CD4-positive, alpha-beta T cell (primary cell): ENCODE results near the gene SRPRB. TPM values are rescaled to one million over a fixed set of nuclear protein-coding genes. Genes with fewer than 3 reads are reported as not detected.

Experiments used
- ATAC-seq: fragments of 200-7000 bp; cut with Tn5 transposase; one replicate; pipeline ENCODE4 v1.10.0; 2022; ENCODE audit warnings: mild to moderate bottlenecking; ENCODE audit not compliant: poor library complexity
- CTCF ChIA-PET: fragments of 350-600 bp; sonication (Branson Sonifier 250); formaldehyde crosslinking; loops from one replicate; lab custom pipeline; 2021; ENCODE audit warnings: antibody characterized with exemption, inconsistent platforms; lab: Charles Lee
- POLR2A ChIA-PET: fragments of 350-600 bp; sonication (Branson Sonifier 250); formaldehyde crosslinking; loops from one replicate; lab custom pipeline; 2021; ENCODE audit warnings: antibody characterized with exemption, inconsistent platforms; lab: Charles Lee
- DNase-seq, 14 experiments: peaks; one replicate each; pipeline ENCODE4 v3.0.0-alpha.2; 2013 to 2020; ENCODE audit warnings: mixed read lengths in 2 of 14
- H3K27ac ChIP-seq, 2 donors: one replicate each; pipeline versions ENCODE4 v1.5.1 to v1.7.0; 2013; ENCODE audit warnings: low read length in 2 of 2, low read depth in 1 of 2, mild to moderate bottlenecking in 1 of 2
- H3K27me3 ChIP-seq, 2 experiments: 1 replicate in 1 of 2; 2 replicates in 1 of 2; pipeline versions ENCODE4 v1.6.1 to v1.7.0; 2013; ENCODE audit warnings: low read length in 2 of 2, control low read depth in 1 of 2, mild to moderate bottlenecking in 1 of 2, moderate library complexity in 1 of 2; ENCODE audit not compliant: insufficient read depth in 2 of 2, control insufficient read depth in 1 of 2
- H3K36me3 ChIP-seq: one replicate; pipeline ENCODE4 v1.6.1; 2013; ENCODE audit warnings: low read length, control low read depth; ENCODE audit not compliant: insufficient read depth
- H3K4me1 ChIP-seq: one replicate; pipeline ENCODE4 v1.6.1; 2013; ENCODE audit warnings: low read length, control low read depth; ENCODE audit not compliant: insufficient read depth
- H3K4me3 ChIP-seq: one replicate; pipeline ENCODE4 v1.5.1; 2013; ENCODE audit warnings: mild to moderate bottlenecking, low read length, moderate library complexity
- H3K9me3 ChIP-seq, 2 experiments: 1 replicate in 1 of 2; 2 replicates in 1 of 2; pipeline versions ENCODE4 v1.6.1 to v1.7.0; 2013; ENCODE audit warnings: low read length in 2 of 2, mild to moderate bottlenecking in 2 of 2, control low read depth in 1 of 2, moderate library complexity in 1 of 2; ENCODE audit not compliant: control insufficient read depth in 1 of 2, insufficient read depth in 1 of 2
- H3K27ac Mint-ChIP-seq: one replicate; pipeline ENCODE4 v1.8.0; 2020; ENCODE audit warnings: mixed read lengths
- H3K27me3 Mint-ChIP-seq: one replicate; pipeline ENCODE4 v1.8.0; 2021; ENCODE audit warnings: mixed read lengths
- H3K36me3 Mint-ChIP-seq: one replicate; pipeline ENCODE4 v1.8.0; 2021; ENCODE audit warnings: low read depth, mixed read lengths
- H3K4me1 Mint-ChIP-seq: one replicate; pipeline ENCODE4 v1.8.0; 2021; ENCODE audit warnings: low read depth, mixed read lengths
- H3K4me3 Mint-ChIP-seq: one replicate; pipeline ENCODE4 v1.8.0; 2020; ENCODE audit warnings: mild to moderate bottlenecking, mixed read lengths
- H3K9me3 Mint-ChIP-seq: one replicate; pipeline ENCODE4 v1.8.0; 2020; ENCODE audit warnings: mixed read lengths
- CTCF ChIP-seq: fragments of 200-600 bp; IDR thresholded peaks from one replicate; pipeline ENCODE4 v1.8.0; 2022; ENCODE audit warnings: antibody characterized with exemption, mild to moderate bottlenecking
- intact Hi-C, 2 experiments: fragments of 100-400 bp; cut with DNase I in 1 of 2; cut with micrococcal nuclease in 1 of 2; formaldehyde crosslinking; loops; one replicate each; pipeline versions ENCODE4 v1.15.1 to v1.9.0; 2023 to 2025; cut with DNase I, micrococcal nuclease
- total RNA-seq, 174 experiments: library from RNA in 2 of 174; stranded (reverse) in 2 of 174; gene quantifications; one replicate each; pipeline ENCODE4 v1.2.3 and lab custom pipeline; 2021 to 2026

SRPRB gene
- total RNA-seq, 2 experiments from 2014 or later: 19.1 to 19.9 TPM

- POLR2A ChIA-PET: no interaction called here
- no peaks in the 10 kb centered on the region for H3K9me3 Mint-ChIP-seq
These were observed 36.5 kb downstream of the SRPRB start for GRCh38 chr3:133842158-133842557.

GRCh38 chr3:133843634-133844033 lies 38.0 kb downstream of the SRPRB start:
- no peak overlapping the region for H3K27ac Mint-ChIP-seq
- no peak overlapping the region for H3K27ac ChIP-seq
- no peak overlapping the region for H3K4me3 Mint-ChIP-seq
- no peaks in the 10 kb centered on the region for H3K4me1 ChIP-seq
- no peak for ATAC-seq
- no peaks in the 10 kb centered on the region for H3K36me3 Mint-ChIP-seq
- DNase-seq: no peak
- no peaks in the 10 kb centered on the region for H3K9me3 ChIP-seq
- peaks cover 0 to 2% of the 10 kb centered on the region in 2 experiments for H3K27me3 ChIP-seq
- no peak for TF ChIP-seq CTCF
- ChIA-PET POLR2A (no interaction called here), CTCF (no interaction called here)
- H3K9me3 Mint-ChIP-seq: no peaks in the 10 kb centered on the region
- H3K36me3 ChIP-seq: no peaks in the 10 kb centered on the region
- no peaks in the 10 kb centered on the region for H3K4me1 Mint-ChIP-seq
- no peak overlapping the region for H3K4me3 ChIP-seq
- H3K27me3 Mint-ChIP-seq: no peaks in the 10 kb centered on the region
- intact Hi-C loops: no loop called here

More at GRCh38 chr3:133842158-133842557, 36.5 kb downstream of the SRPRB start:
- DNase-seq: no peak
- no peak overlapping the region for H3K4me3 ChIP-seq
- H3K4me3 Mint-ChIP-seq: no peak overlapping the region
- H3K27ac Mint-ChIP-seq: no peak overlapping the region
- ATAC-seq: no peak
- H3K27me3 ChIP-seq: peaks cover 0 to 2% of the 10 kb centered on the region in 2 experiments
- no peaks in the 10 kb centered on the region for H3K4me1 ChIP-seq
- no peaks in the 10 kb centered on the region for H3K36me3 ChIP-seq
- no peaks in the 10 kb centered on the region for H3K9me3 ChIP-seq
- CTCF ChIA-PET: no interaction called here
- H3K36me3 Mint-ChIP-seq: no peaks in the 10 kb centered on the region
- H3K27ac ChIP-seq: no peak overlapping the region
- no peaks in the 10 kb centered on the region for H3K4me1 Mint-ChIP-seq
- intact Hi-C loops: no loop called here
- TF ChIP-seq CTCF: no peak
- H3K27me3 Mint-ChIP-seq: no peaks in the 10 kb centered on the region

GRCh38 chr3:133845127-133845526 lies 39.5 kb downstream of the SRPRB start:
- CTCF ChIA-PET: no interaction called here
- peaks cover 0 to 2% of the 10 kb centered on the region in 2 experiments for H3K27me3 ChIP-seq
- H3K27ac ChIP-seq: no peak overlapping the region
- H3K36me3 ChIP-seq: no peaks in the 10 kb centered on the region
- no peaks in the 10 kb centered on the region for H3K4me1 Mint-ChIP-seq
- POLR2A ChIA-PET: no interaction called here
- no peaks in the 10 kb centered on the region for H3K9me3 ChIP-seq
- no peaks in the 10 kb centered on the region for H3K36me3 Mint-ChIP-seq
- H3K4me3 Mint-ChIP-seq: no peak overlapping the region
- no peaks in the 10 kb centered on the region for H3K9me3 Mint-ChIP-seq
- DNase-seq (no peak), ATAC-seq (no peak)
- no peaks in the 10 kb centered on the region for H3K27me3 Mint-ChIP-seq
- no peaks in the 10 kb centered on the region for H3K4me1 ChIP-seq
- H3K4me3 ChIP-seq: no peak overlapping the region
- TF ChIP-seq CTCF: no peak
- no peak overlapping the region for H3K27ac Mint-ChIP-seq
- intact Hi-C loops: no loop called here
